ENCODE results near the gene ZNF467.

The ZNF467 gene

GRCh38 chr7:149771720-149772240 is 1.6 kb downstream of the ZNF467 start:
- peak overlapping the region; percentile 81 for H2AFZ ChIP-seq (ENCODE audit: low read depth, low read length)
- DNase-seq: peak; percentile 90

DNA sequence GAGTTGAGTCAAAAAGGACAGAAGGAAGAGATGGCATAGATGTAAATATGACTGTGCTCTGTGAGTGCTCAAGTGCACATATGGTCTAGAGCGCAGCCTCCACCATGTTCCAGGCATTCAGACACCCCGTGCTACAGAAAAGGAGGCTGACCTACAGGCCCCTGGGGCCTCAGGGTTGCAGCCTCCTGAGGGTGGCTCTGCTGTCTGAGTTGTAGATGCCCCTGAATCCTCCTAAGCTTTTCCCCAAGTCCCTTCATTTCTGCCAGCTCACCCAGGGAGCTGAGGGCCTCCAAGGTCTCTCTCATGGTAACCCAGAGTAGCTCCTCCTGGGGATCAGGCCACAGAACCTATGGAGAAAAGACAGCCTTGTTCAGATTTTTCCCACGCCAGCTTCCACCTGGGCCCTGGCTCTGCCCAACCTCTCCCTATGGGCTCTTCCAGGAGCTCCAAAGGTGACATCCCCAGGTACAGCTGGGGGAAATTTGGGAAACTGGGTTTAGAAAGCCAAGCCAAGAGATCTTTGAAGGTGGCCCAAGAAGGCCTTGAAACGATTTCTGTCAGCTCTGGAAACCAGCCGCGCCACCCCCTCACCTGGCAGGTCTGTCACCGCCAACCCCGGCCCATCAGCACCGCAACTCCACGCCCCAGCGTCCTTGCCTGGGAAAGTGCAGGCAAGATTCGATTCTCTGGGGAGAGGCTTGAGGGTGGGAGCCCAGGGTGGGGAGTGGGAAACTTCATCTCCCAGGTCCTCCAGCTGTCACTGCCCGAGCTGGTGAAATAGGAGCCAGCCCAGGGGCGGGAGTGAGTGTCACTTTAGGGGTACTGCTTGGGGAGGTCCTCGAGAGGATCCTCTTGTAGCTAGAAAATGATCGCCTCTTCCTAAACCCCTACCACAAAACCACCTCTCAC is 2.4 kb downstream of the ZNF467 start:
- peak overlapping the region; percentile 24; the same call in 1 of the 2 replicates for H2AFZ ChIP-seq (ENCODE audit: low read depth, low read length)
- H3K27ac ChIP-seq (ENCODE audit: low read length): peak overlapping the region; percentile 24; the same call in 1 of the 2 replicates
- H4K20me1 ChIP-seq (ENCODE audit: insufficient read depth, low read length): peaks cover 13% of the 10 kb centered on the region
- H3K27me3 ChIP-seq (ENCODE audit: insufficient read depth, low read length, poor library complexity): peaks cover 23% of the 10 kb centered on the region
- peak overlapping the region; percentile 49 to 86; a peak in 3 of 4 replicates for H3K4me3 ChIP-seq (ENCODE audit: low read depth in 1 of 2, low read length in 2 of 2)
- peak; percentile 29 for ATAC-seq (ENCODE audit: insufficient read depth, low read depth)
- no peak for DNase-seq
- no peaks in the 10 kb centered on the region for H3K9me3 ChIP-seq (ENCODE audit: insufficient read depth, low read length, severe bottlenecking)
- peak overlapping the region; percentile 76 for H3K4me2 ChIP-seq (ENCODE audit: insufficient read depth, low read length)
- peaks cover 23% of the 10 kb centered on the region for H3K4me1 ChIP-seq (ENCODE audit: insufficient read depth, low read length)
- TF ChIP-seq EZH2 (IDR thresholded peaks at IDR 0.05; ENCODE audit: borderline replicate concordance, low read depth, low read length, severe bottlenecking): no peak
- TF ChIP-seq, protein P1, sequence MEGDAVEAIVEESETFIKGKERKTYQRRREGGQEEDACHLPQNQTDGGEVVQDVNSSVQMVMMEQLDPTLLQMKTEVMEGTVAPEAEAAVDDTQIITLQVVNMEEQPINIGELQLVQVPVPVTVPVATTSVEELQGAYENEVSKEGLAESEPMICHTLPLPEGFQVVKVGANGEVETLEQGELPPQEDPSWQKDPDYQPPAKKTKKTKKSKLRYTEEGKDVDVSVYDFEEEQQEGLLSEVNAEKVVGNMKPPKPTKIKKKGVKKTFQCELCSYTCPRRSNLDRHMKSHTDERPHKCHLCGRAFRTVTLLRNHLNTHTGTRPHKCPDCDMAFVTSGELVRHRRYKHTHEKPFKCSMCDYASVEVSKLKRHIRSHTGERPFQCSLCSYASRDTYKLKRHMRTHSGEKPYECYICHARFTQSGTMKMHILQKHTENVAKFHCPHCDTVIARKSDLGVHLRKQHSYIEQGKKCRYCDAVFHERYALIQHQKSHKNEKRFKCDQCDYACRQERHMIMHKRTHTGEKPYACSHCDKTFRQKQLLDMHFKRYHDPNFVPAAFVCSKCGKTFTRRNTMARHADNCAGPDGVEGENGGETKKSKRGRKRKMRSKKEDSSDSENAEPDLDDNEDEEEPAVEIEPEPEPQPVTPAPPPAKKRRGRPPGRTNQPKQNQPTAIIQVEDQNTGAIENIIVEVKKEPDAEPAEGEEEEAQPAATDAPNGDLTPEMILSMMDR (IDR thresholded peaks at IDR 0.05; ENCODE audit: borderline replicate concordance, extremely low read depth, low read length, poor library complexity, severe bottlenecking): no peak
- H3K79me2 ChIP-seq (ENCODE audit: insufficient read depth, low read length): no peaks in the 10 kb centered on the region
- H3K9ac ChIP-seq (ENCODE audit: low read depth, low read length): peak overlapping the region; percentile 54; the same call in 1 of the 2 replicates
- no peaks in the 10 kb centered on the region; the same call in 1 of the 2 replicates for H3K36me3 ChIP-seq (ENCODE audit: insufficient read depth, low read length)

More at GRCh38 chr7:149771720-149772240, 1.6 kb downstream of the ZNF467 start:
- Histone ChIP-seq H3K4me2 (ENCODE audit: insufficient read depth, low read length) (peak overlapping the region; percentile 76), H3K36me3 (ENCODE audit: insufficient read depth, low read length) (no peaks in the 10 kb centered on the region; the same call in 1 of the 2 replicates), H4K20me1 (ENCODE audit: insufficient read depth, low read length) (peaks cover 13% of the 10 kb centered on the region), H3K27ac (ENCODE audit: low read length) (peak overlapping the region; percentile 74), H3K9me3 (ENCODE audit: insufficient read depth, low read length, severe bottlenecking) (no peaks in the 10 kb centered on the region), H3K4me3 (ENCODE audit: low read depth in 1 of 2, low read length in 2 of 2) (peak overlapping the region; percentile 49 to 86), H3K9ac (ENCODE audit: low read depth, low read length) (peak overlapping the region; percentile 54), H3K4me1 (ENCODE audit: insufficient read depth, low read length) (peaks cover 23% of the 10 kb centered on the region), H3K27me3 (ENCODE audit: insufficient read depth, low read length, poor library complexity) (peaks cover 23% of the 10 kb centered on the region), H3K79me2 (ENCODE audit: insufficient read depth, low read length) (no peaks in the 10 kb centered on the region)
- TF ChIP-seq EZH2 (IDR thresholded peaks at IDR 0.05; ENCODE audit: borderline replicate concordance, low read depth, low read length, severe bottlenecking): no peak
- TF ChIP-seq, protein P1 (IDR thresholded peaks at IDR 0.05; ENCODE audit: borderline replicate concordance, extremely low read depth, low read length, poor library complexity, severe bottlenecking): no peak
- ATAC-seq (ENCODE audit: insufficient read depth, low read depth): peak; percentile 88

- Histone ChIP-seq H3K4me1 (ENCODE audit: insufficient read depth, low read length) (peaks cover 23% of the 10 kb centered on the region), H3K4me3 (ENCODE audit: low read depth in 1 of 2, low read length in 2 of 2) (no peak overlapping the region), H3K27ac (ENCODE audit: low read length) (no peak overlapping the region)
Measured at GRCh38 chr7:149769915-149770314, 3.5 kb downstream of the ZNF467 start.

More at GRCh38 chr7:149769915-149770314, 3.5 kb downstream of the ZNF467 start:
- Histone ChIP-seq H3K79me2 (ENCODE audit: insufficient read depth, low read length) (no peaks in the 10 kb centered on the region), H3K4me2 (ENCODE audit: insufficient read depth, low read length) (no peak overlapping the region), H4K20me1 (ENCODE audit: insufficient read depth, low read length) (peaks cover 10% of the 10 kb centered on the region), H3K27me3 (ENCODE audit: insufficient read depth, low read length, poor library complexity) (peaks cover 23% of the 10 kb centered on the region), H2AFZ (ENCODE audit: low read depth, low read length) (no peak overlapping the region), H3K36me3 (ENCODE audit: insufficient read depth, low read length) (no peaks in the 10 kb centered on the region; the same call in 1 of the 2 replicates), H3K9ac (ENCODE audit: low read depth, low read length) (no peak overlapping the region), H3K9me3 (ENCODE audit: insufficient read depth, low read length, severe bottlenecking) (no peaks in the 10 kb centered on the region)
- ATAC-seq (ENCODE audit: insufficient read depth, low read depth): no peak
- DNase-seq: no peak
- TF ChIP-seq, protein P1 (IDR thresholded peaks at IDR 0.05; ENCODE audit: borderline replicate concordance, extremely low read depth, low read length, poor library complexity, severe bottlenecking): no peak
- TF ChIP-seq EZH2 (IDR thresholded peaks at IDR 0.05; ENCODE audit: borderline replicate concordance, low read depth, low read length, severe bottlenecking): no peak
